ENCODE measurements around the gene LCOR.

Gene LCOR

DNA sequence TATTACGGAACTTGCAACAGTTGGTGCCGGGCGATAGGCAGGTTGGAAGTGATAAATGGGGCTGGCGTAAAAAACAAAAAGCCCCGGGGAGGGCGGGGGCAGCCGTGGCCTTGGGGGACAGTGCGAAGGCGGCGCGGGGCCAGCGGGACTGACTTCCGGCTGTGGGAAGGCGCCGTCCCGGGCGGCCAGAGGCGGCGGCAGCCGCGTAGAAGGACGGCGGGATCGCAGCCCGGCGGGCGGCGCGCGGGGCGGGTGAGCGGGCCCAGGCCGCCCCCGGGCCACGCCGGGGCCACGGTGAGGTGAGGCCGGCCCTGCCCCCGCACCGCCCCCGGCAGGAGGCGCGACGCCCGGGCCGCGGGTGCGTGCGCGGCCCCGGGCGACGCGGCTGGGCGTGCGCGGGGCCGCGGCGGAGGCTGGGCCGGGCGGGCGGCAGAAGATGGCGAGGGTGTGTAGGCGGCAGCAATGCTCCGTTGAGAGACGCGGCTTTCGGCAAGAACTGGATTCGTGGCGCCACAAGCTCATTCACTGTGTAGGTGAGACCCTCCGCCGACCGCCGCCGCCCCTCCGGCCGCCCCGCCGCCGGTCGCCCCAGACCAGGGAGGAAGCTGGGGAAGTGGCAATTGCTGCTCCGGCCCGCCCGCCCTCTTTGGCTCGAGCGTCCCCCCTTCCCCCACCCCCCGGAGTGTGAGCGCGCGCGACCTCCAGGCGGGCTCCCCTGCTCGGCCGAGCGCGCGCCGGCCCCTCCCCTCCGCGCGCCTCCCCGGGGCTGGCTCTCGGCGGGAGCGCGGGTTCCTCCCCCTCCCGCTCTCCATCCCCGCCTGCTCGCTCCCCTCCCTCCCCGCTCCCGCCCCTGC, at the start of gene LCOR:
LCOR (plus strand) TSS at position 432 of the 854 bp plus-strand sequence. CDS start 116,760 bp downstream, outside the sequence.
- TF ChIP-seq, protein P1, sequence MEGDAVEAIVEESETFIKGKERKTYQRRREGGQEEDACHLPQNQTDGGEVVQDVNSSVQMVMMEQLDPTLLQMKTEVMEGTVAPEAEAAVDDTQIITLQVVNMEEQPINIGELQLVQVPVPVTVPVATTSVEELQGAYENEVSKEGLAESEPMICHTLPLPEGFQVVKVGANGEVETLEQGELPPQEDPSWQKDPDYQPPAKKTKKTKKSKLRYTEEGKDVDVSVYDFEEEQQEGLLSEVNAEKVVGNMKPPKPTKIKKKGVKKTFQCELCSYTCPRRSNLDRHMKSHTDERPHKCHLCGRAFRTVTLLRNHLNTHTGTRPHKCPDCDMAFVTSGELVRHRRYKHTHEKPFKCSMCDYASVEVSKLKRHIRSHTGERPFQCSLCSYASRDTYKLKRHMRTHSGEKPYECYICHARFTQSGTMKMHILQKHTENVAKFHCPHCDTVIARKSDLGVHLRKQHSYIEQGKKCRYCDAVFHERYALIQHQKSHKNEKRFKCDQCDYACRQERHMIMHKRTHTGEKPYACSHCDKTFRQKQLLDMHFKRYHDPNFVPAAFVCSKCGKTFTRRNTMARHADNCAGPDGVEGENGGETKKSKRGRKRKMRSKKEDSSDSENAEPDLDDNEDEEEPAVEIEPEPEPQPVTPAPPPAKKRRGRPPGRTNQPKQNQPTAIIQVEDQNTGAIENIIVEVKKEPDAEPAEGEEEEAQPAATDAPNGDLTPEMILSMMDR (IDR thresholded peaks at IDR 0.05; ENCODE audit: low read depth, low read length, missing control alignments) = no peak
- peak; percentile 59 for DNase-seq (ENCODE audit: low read depth)
- H3K4me3 ChIP-seq (ENCODE audit: low read depth, low read length) = peak within 1 kb of the TSS; percentile 72
- in situ Hi-C loops (cut with HindIII; ENCODE audit: low sequenced_read_pairs) = no loop called here

DNA sequence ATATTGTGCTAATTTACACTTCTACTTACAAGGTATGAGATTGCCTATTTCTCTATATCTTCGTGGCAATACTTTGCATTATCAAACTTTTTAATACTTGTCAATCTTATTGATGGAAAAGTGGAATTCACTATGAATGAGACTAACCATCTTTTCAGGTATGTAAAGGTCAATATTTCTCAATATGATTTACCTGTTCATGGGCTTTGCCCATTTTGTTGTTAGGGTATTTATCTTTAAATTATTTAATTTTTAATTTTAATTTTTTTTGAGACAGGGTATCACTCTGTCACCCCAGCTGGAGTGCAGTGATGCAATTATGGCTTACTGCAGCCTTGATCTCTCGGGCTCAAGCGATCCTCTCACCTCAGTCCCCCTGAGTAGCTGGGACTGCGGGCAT, 47.8 kb upstream of the LCOR start:
- TF ChIP-seq, protein P1 (IDR thresholded peaks at IDR 0.05; ENCODE audit: low read depth, low read length, missing control alignments) = no peak
- in situ Hi-C loops (cut with HindIII; ENCODE audit: low sequenced_read_pairs) = no loop called here
- DNase-seq (ENCODE audit: low read depth) = no peak
- H3K4me3 ChIP-seq (ENCODE audit: low read depth, low read length) = no peak overlapping the region

DNA sequence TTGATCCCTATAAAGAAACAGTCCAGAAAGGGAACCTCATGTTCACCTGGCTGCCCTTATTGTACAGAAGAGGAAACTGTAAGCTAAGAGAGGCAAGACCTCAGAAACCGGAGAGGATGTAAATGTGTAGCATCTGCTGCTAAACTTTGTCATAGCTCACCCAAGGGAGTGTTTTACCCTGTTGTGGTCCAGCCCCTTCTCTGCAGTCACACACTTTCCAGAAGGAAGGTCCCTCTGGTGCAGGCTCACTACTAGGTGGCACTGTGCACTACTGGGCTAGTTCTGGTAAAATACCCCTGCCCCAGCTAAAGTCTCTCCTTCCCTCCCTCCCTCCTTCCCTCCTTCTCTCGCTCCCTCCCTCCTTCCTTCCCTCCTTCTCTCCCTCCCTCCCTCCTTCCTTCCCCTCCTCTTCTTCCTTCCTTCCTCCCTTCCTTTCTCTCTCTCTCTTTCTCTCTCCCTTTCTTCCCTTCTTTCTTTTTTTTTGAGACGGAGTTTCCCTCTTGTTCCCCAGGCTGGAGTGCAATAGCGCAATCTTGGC, 42.5 kb upstream of the LCOR start:
- no peak for DNase-seq (ENCODE audit: low read depth)
- H3K4me3 ChIP-seq (ENCODE audit: low read depth, low read length) = no peak overlapping the region
- in situ Hi-C loops (cut with HindIII; ENCODE audit: low sequenced_read_pairs) = no loop called here
- TF ChIP-seq, protein P1 (IDR thresholded peaks at IDR 0.05; ENCODE audit: low read depth, low read length, missing control alignments) = no peak

DNA sequence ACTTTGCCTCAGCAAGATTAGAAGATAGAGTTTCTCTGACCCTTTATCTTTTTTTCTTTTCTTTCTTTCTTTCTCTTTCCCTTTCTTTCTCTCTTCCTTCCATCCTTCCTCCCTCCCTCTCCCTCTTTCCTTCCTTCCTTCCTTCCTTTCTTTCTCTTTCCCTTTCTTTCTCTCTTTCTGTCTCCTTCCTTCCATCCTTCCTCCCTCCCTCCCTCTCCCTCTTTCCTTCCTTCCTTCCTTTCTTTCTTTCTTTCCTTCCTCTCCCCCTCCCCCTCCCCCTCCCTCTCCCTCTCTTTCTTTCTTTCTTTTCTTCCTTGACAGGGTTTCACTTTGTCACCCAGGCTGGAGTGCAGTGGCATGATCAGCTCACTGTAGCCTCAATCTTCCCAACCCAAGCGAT, 40.2 kb upstream of the LCOR start:
- TF ChIP-seq, protein P1 (IDR thresholded peaks at IDR 0.05; ENCODE audit: low read depth, low read length, missing control alignments) = no peak
- H3K4me3 ChIP-seq (ENCODE audit: low read depth, low read length) = no peak overlapping the region
- no peak for DNase-seq (ENCODE audit: low read depth)
- in situ Hi-C loops (cut with HindIII; ENCODE audit: low sequenced_read_pairs) = no loop called here

DNA sequence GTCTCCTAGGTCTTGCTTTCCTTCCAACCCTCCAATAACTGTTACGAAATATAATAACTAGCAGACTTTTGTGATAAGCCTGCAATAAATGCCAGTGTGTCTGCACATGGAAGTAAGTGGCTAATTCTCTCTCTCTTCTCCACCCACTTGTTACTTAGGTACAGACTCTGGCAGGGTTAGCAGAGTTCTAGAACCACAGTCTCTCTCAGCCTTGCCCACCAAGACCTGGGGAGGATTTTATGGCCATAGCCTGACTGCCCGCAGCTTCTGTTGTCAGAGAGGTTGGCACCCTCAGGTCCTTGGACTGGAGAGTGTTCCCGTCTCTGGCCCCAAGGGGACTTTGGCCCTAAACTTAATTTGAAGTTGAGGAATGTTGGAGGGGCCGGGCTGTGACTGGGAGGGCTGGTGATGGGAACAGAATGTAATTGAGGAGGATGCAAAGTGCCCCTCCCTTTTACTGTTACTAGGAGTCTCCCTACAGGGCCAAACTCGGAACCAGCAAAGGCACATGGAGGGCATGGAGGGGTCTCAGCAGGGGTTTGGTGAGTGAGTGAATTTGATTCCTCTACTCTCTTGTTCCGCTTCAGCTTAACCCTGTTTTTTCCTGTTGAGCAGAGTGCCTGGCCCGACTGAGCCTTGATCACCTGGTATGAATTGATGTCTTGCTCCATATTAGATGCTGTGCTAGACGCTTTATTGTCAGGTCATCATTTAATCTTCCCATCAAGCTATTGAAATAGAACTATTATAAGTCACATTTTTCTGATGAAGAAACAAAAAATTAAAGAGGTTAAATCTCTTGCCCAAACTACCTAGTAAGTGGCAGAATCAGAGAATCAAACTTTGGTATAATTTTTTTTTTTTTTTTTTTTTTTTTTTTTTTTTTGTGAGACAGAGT, 37.0 kb upstream of the LCOR start:
- H3K4me3 ChIP-seq (ENCODE audit: low read depth, low read length) = no peak overlapping the region
- in situ Hi-C loops (cut with HindIII; ENCODE audit: low sequenced_read_pairs) = no loop called here
- DNase-seq (ENCODE audit: low read depth) = no peak
- TF ChIP-seq, protein P1 (IDR thresholded peaks at IDR 0.05; ENCODE audit: low read depth, low read length, missing control alignments) = no peak

DNA sequence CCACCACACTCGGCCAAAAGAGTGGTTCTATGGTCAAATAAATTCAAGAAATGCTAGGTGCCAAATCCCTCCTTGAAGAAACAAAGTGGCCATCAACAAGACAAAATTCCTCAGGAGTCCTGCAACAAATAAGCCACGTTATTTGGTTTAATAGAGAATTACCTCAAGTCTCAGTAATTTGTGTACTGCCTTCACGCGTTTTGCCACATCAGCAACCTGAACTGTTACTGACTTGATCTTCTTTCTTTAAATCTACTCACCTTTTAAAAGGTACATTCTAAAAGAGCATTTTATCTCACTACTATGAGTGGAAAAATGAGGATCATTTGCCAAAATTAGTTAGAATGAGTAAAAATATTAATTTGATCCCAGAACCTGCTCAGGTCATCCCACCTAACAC, 34.6 kb upstream of the LCOR start:
- in situ Hi-C loops (cut with HindIII; ENCODE audit: low sequenced_read_pairs) = no loop called here
- no peak for DNase-seq (ENCODE audit: low read depth)
- H3K4me3 ChIP-seq (ENCODE audit: low read depth, low read length) = no peak overlapping the region
- TF ChIP-seq, protein P1 (IDR thresholded peaks at IDR 0.05; ENCODE audit: low read depth, low read length, missing control alignments) = no peak

Data from astrocyte of the cerebellum (primary cell).